Esophagus muscularis mucosa (tissue), 4 donors: ENCODE results near the gene PARP3.

Experiments
- EP300 ChIP-seq: sonication (generic); formaldehyde crosslinking; IDR thresholded peaks from one replicate; pipeline ENCODE4 v1.6.1; 2017; ENCODE audit warnings: antibody characterized with exemption
- POLR2A ChIP-seq: fragments of 450-650 bp; IDR thresholded peaks from one replicate; pipeline ENCODE4 v1.6.1; 2017; ENCODE audit warnings: antibody characterized with exemption, moderate library complexity, mild to moderate bottlenecking, low read depth
- TF ChIP-seq, protein P1 (sequence below), 3 experiments: fragments of 200-600 bp in 2 of 3; fragments of 450-650 bp in 1 of 3; sonication (generic) in 2 of 3; IDR thresholded peaks; one replicate each; pipeline ENCODE4 v1.5.1; 2017 to 2019; ENCODE audit warnings: antibody characterized with exemption in 3 of 3, mild to moderate bottlenecking in 2 of 3, moderate library complexity in 1 of 3

DNA sequence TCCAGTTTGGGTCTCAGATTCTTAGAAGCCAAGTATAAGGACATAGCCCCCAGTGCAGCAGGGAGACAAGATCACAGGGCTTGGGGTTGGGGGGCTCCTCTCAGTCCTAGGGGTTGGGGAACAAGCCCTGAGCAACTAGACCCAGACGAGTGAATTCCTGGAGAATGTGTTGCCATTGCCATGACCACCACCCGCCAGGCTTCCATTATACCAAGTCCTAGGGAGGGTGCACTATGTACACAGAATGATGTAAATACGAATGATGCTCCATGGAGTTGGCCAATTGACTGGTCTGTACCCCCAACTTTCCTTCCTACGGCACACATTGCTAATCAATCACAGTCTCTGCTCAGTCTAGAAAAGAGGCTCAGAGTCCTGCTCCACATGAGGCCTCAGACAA lies 47.8 kb upstream of the PARP3 start:
- TF ChIP-seq POLR2A, result no peak
- TF ChIP-seq, protein P1, sequence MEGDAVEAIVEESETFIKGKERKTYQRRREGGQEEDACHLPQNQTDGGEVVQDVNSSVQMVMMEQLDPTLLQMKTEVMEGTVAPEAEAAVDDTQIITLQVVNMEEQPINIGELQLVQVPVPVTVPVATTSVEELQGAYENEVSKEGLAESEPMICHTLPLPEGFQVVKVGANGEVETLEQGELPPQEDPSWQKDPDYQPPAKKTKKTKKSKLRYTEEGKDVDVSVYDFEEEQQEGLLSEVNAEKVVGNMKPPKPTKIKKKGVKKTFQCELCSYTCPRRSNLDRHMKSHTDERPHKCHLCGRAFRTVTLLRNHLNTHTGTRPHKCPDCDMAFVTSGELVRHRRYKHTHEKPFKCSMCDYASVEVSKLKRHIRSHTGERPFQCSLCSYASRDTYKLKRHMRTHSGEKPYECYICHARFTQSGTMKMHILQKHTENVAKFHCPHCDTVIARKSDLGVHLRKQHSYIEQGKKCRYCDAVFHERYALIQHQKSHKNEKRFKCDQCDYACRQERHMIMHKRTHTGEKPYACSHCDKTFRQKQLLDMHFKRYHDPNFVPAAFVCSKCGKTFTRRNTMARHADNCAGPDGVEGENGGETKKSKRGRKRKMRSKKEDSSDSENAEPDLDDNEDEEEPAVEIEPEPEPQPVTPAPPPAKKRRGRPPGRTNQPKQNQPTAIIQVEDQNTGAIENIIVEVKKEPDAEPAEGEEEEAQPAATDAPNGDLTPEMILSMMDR (IDR thresholded peaks at IDR 0.05), result no peak
- no peak for TF ChIP-seq EP300
